Measurements from ENCODE around the gene CD58.

GRCh38 chr1:116521186-116521585 is 49.6 kb downstream of the CD58 start:
- TF ChIP-seq CTCF (IDR thresholded peaks at IDR 0.05; ENCODE audit: insufficient read depth, low read length, poor library complexity, severe bottlenecking): no peak
- no peak for TF ChIP-seq EZH2phosphoT487 (conservative IDR thresholded peaks at IDR 0.05; ENCODE audit: low read length)
